UCSD-AML1 (cell line): Measurements from ENCODE around the gene SLC34A1.
"Not testable (repeated sequence)": the region's sequence is repeated elsewhere in the genome, so short reads cannot be mapped to it uniquely, and the experiment has no call there.

Experiments used
- DNase-seq: peaks from one replicate; lab custom pipeline; 2025; ENCODE audit not compliant: unreplicated experiment; lab: John Stamatoyannopoulos, UW

Gene SLC34A1, protein sequence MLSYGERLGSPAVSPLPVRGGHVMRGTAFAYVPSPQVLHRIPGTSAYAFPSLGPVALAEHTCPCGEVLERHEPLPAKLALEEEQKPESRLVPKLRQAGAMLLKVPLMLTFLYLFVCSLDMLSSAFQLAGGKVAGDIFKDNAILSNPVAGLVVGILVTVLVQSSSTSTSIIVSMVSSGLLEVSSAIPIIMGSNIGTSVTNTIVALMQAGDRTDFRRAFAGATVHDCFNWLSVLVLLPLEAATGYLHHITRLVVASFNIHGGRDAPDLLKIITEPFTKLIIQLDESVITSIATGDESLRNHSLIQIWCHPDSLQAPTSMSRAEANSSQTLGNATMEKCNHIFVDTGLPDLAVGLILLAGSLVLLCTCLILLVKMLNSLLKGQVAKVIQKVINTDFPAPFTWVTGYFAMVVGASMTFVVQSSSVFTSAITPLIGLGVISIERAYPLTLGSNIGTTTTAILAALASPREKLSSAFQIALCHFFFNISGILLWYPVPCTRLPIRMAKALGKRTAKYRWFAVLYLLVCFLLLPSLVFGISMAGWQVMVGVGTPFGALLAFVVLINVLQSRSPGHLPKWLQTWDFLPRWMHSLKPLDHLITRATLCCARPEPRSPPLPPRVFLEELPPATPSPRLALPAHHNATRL

GRCh38 chr5:177384134-177384533 lies at the start of gene SLC34A1:
TSS of gene SLC34A1 (plus strand) at chr5:177384434. CDS start at chr5:177385742, 1,308 bp downstream.
- DNase-seq: no peak

DNA sequence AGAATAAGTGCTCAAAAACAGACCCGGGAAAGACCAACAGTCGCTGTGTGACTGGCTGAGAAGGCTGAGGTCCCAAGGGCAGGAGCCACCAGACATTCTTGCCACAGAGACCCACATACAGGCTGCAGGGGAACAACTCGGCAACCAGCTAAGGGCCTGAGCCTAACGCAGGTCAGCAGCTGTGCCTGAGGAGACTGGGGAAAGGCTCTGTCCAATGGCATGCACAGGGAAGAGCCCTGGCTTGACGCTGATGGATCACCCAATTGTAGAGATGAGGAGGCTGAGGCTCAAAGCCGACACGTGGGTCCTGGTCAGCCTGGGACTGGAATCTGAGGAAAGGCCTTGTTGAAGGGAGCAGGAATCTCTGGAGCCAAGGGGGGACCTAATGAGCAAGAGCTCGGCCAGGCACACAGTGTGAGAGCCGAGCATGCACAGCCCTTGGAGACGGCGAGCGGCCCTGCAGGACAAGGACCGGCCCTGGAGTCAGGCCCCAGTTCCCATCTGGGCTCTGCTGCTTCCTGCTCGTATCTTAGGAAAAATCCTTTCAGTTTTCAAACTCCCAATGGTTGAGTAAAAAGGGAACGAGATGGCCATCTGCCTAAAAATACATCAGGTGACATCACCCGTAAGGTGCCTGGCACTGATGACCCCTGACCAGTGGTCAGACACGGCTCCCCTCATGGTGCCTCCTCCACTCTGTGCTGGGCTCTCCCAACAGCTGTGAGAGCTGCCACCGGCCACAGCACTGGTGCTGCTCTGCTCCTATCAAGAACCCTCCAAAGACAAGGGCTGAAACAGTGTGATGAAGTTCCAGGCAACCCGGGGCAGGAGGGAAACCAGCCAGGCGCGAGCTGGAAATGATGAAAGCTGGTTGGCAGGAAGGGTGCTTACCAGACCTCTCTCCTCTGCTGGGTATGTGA lies 49.2 kb upstream of the SLC34A1 start:
- DNase-seq: no peak

GRCh38 chr5:177335701-177336065 lies 48.6 kb upstream of the SLC34A1 start:
- DNase-seq: no peak

- peak; percentile 71 for DNase-seq
Measured at GRCh38 chr5:177336112-177336511, 48.1 kb upstream of the SLC34A1 start.

DNA sequence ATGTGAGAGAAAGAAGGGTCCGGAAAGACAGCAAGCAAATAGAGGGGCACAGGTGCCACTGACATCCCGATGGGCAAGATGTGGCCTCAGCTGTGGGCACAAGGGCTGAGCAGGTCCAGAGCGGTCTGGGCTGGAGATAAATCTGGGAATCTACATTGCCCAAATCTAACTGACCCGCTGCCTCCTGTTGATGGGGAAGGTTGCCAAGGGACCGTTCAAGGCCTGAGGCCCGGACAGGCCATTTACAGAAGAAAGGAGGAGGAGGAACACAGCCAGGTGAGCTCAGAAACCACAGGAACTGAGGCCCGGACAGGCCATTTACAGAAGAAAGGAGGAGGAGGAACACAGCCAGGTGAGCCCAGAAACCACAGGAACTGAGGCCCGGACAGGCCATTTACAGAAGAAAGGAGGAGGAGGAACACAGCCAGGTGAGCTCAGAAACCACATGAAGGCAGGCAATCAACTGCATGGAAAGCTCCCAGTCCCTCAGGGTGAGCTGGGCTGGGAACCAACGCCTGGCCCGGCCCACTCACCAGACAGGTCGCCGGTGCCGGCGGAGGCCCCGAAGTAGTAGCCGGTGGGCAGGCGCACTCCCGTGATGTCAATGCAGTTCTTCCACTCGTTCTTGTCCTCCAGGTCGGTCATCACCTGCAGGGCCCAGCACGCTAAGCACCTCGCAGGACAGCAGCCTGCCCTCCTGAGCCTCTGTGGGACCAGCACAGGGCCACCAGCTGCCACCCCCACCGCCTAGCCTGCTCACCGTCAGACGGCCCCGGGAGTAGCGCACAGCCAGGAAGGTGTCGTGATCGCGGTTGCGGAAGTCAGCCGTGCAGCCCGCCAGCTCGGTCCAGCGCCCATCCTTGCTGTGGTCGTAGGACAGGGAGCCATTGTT lies 47.4 kb upstream of the SLC34A1 start:
- DNase-seq: no peak

GRCh38 chr5:177338251-177339106 lies 45.8 kb upstream of the SLC34A1 start:
- DNase-seq: no peak

GRCh38 chr5:177339107-177339638 lies 45.1 kb upstream of the SLC34A1 start:
- DNase-seq: no peak

- not testable (repeated sequence) for DNase-seq
Measured at GRCh38 chr5:177343000-177343399, 41.2 kb upstream of the SLC34A1 start.

- DNase-seq: no peak
Measured at GRCh38 chr5:177343777-177344176, 40.5 kb upstream of the SLC34A1 start.

DNA sequence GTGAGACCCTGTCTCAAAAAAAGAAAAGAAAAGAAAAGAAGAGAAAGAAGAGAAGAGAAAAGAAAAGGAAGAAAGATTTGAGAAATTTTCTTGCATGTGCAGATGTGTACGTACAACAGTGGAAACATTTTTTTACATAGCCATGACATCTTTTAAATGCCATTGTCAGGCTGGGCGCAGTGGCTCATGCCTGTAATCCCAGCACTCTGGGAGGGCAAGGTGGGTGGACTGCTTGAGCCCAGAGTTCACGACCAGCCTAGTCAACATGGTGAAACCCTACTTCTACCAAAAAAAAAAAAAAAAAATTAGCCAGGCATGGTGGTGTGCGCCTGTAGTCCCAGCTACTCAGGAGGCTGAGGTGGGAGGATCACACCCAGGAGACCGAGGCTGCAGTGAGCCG lies 39.3 kb upstream of the SLC34A1 start:
- no peak for DNase-seq

- no peak for DNase-seq
Measured at GRCh38 chr5:177346820-177347219, 37.4 kb upstream of the SLC34A1 start.

DNA sequence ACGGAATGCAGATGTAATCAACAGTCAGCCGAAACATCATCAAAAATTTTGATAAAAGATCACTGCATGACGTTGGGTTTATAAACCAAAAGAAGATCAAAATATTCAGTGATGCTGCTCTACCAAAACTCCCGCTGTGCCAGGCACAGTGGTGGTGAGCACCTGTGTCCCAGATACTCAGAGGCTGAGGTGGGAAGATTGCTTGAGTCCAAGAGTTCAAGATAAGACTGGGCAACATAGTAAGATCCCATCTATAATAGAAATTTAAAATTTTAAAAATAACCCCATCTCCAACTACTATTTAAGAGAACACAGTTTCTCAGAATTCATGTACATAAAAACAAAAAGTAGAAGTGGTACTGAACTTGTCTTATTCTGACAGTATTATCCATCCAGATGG lies 36.5 kb upstream of the SLC34A1 start:
- no peak for DNase-seq

DNA sequence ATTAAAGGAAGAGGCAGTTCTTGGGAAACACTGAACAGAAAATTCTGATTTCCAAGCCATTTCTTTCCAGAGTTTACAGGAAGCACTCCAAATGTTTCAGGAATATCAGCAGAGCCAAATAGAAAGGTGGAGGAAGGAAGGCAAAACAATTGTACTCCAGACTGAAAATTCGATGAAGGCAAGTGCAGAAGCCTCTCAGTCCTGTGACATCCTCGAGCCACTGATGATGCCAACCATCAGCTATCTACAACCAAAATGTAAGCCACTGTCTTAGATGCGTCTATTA lies 34.9 kb upstream of the SLC34A1 start:
- DNase-seq: no peak

DNA sequence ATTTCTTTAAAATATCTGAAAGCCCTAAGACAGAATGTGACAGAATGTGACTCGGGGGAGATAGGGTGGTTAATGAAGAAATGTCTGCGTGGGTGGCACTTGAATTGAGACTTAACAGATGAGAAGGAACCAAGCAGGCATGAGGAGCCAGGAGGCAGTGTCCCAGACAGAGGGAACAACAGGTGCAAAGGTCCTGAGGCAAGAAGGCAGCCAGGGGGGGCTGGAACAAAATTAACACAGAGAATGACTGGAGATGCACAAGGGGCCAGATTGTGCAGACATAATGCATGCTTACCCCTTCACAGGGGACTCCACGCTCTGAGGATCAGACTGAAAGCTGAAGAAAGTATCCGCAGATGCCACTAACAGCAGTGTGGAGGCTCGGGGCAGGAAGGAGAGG lies 34.5 kb upstream of the SLC34A1 start:
- DNase-seq: no peak

GRCh38 chr5:177350776-177351391 lies 33.4 kb upstream of the SLC34A1 start:
- DNase-seq: no peak

GRCh38 chr5:177351392-177352329 lies 32.6 kb upstream of the SLC34A1 start, which contains the start of gene LMAN2:
TSS of gene LMAN2 (minus strand) at chr5:177351668. CDS start at chr5:177351647, 21 bp downstream.
- peak; percentile 90 for DNase-seq

- DNase-seq: no peak
Measured at GRCh38 chr5:177353093-177353492, 31.1 kb upstream of the SLC34A1 start.

DNA sequence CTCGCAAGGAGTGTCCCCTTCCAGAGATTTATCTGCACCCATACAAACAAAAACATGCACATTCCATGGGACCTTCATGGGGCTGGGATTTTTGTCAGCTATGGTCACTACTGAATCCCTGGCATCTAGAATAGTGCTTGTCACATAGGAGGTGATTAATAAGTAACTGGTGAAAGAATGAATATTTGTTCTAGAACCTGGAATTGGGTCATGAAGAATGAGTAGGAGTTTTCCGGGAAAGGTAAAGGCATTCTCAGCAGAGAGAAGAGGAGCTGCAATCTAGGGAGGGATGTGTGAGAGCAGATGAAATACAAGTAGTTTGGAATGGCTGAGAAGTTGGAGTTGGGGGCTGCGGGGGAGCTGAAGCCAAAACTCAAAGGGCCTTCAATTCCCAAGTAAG lies 30.0 kb upstream of the SLC34A1 start:
- no peak for DNase-seq
